Osteocyte (in vitro differentiated cells): Measurements from ENCODE around the gene FIBCD1. TPM values are rescaled to one million over a fixed set of nuclear protein-coding genes. Genes with fewer than 3 reads are reported as not detected.

ENCODE experiments used
- DNase-seq: peaks from one replicate; pipeline ENCODE4 v3.0.0; 2021; ENCODE audit warnings: mixed read lengths; ENCODE audit not compliant: unreplicated experiment; ENCODE audit errors: extremely low spot score
- H3K27ac Mint-ChIP-seq: one replicate; pipeline ENCODE4 v1.8.0; 2021; ENCODE audit warnings: mild to moderate bottlenecking, mixed read lengths; ENCODE audit not compliant: unreplicated experiment
- H3K27me3 Mint-ChIP-seq: one replicate; pipeline ENCODE4 v1.8.0; 2021; ENCODE audit warnings: mixed read lengths; ENCODE audit not compliant: unreplicated experiment
- H3K36me3 Mint-ChIP-seq: one replicate; pipeline ENCODE4 v1.8.0; 2021; ENCODE audit warnings: mixed read lengths; ENCODE audit not compliant: unreplicated experiment
- H3K4me1 Mint-ChIP-seq: one replicate; pipeline ENCODE4 v1.8.0; 2021; ENCODE audit warnings: mixed read lengths; ENCODE audit not compliant: unreplicated experiment
- H3K4me3 Mint-ChIP-seq: one replicate; pipeline ENCODE4 v1.8.0; 2021; ENCODE audit warnings: mild to moderate bottlenecking, moderate library complexity, mixed read lengths; ENCODE audit not compliant: unreplicated experiment
- H3K9me3 Mint-ChIP-seq: one replicate; pipeline ENCODE4 v1.8.0; 2021; ENCODE audit warnings: mixed read lengths; ENCODE audit not compliant: unreplicated experiment
- CTCF ChIP-seq: fragments of 200-600 bp; sonication (generic); IDR thresholded peaks from 2 replicates; pipeline ENCODE4 v1.5.0; 2021; ENCODE audit warnings: antibody characterized with exemption, mild to moderate bottlenecking, moderate library complexity
- total RNA-seq: library from RNA; stranded (reverse); gene quantifications from 2 replicates; pipeline ENCODE4 v1.2.1, GENCODE V29; 2021

The FIBCD1 gene
- total RNA-seq, 1 donor from 2014 or later, result 18.2 TPM

- no peak overlapping the region for H3K27ac Mint-ChIP-seq
- no peak for DNase-seq
These were observed 45.5 kb downstream of the FIBCD1 start for GRCh38 chr9:130893341-130894101.

GRCh38 chr9:130892477-130893304 lies 46.4 kb downstream of the FIBCD1 start:
- H3K36me3 Mint-ChIP-seq, result peaks cover 28% of the 10 kb centered on the region
- no peaks in the 10 kb centered on the region for H3K27me3 Mint-ChIP-seq
- H3K4me1 Mint-ChIP-seq, result no peaks in the 10 kb centered on the region
- no peak for TF ChIP-seq CTCF
- H3K27ac Mint-ChIP-seq, result no peak overlapping the region
- no peak for DNase-seq
- no peak overlapping the region for H3K4me3 Mint-ChIP-seq
- H3K9me3 Mint-ChIP-seq, result no peaks in the 10 kb centered on the region

More at GRCh38 chr9:130893341-130894101, 45.5 kb downstream of the FIBCD1 start:
- TF ChIP-seq CTCF, result peak; percentile 41
- Mint-ChIP-seq H3K9me3 (no peaks in the 10 kb centered on the region), H3K27me3 (no peaks in the 10 kb centered on the region), H3K36me3 (peaks cover 25% of the 10 kb centered on the region), H3K4me3 (no peak overlapping the region), H3K4me1 (no peaks in the 10 kb centered on the region)

- TF ChIP-seq CTCF, result no peak
- Mint-ChIP-seq H3K4me1 (peaks cover 3% of the 10 kb centered on the region), H3K27ac (no peak overlapping the region), H3K4me3 (no peak overlapping the region), H3K36me3 (peaks cover 37% of the 10 kb centered on the region), H3K9me3 (no peaks in the 10 kb centered on the region), H3K27me3 (no peaks in the 10 kb centered on the region)
- DNase-seq, result no peak
These were observed 47.2 kb downstream of the FIBCD1 start for GRCh38 chr9:130891688-130892476.

- H3K4me3 Mint-ChIP-seq, result no peak overlapping the region
- H3K36me3 Mint-ChIP-seq, result peaks cover 39% of the 10 kb centered on the region
- TF ChIP-seq CTCF, result no peak
- H3K27me3 Mint-ChIP-seq, result no peaks in the 10 kb centered on the region
- H3K27ac Mint-ChIP-seq, result no peak overlapping the region
- no peak for DNase-seq
- H3K9me3 Mint-ChIP-seq, result no peaks in the 10 kb centered on the region
- peaks cover 3% of the 10 kb centered on the region for H3K4me1 Mint-ChIP-seq
These were observed 48.0 kb downstream of the FIBCD1 start for GRCh38 chr9:130890870-130891687.
